Esophagus muscularis mucosa (tissue), 4 donors: Measurements from ENCODE around the gene CLEC4G.
A peak's percentile ranks its signal among the peaks of the same experiment; 100 is the strongest.

Source experiments
- CTCF ChIP-seq, 3 experiments: fragments of 200-600 bp in 2 of 3; fragments of 450-650 bp in 1 of 3; sonication (generic) in 2 of 3; IDR thresholded peaks; one replicate each; pipeline ENCODE4 v1.5.1; 2017 to 2019; ENCODE audit warnings: antibody characterized with exemption in 3 of 3, mild to moderate bottlenecking in 2 of 3, moderate library complexity in 1 of 3
- EP300 ChIP-seq: sonication (generic); formaldehyde crosslinking; IDR thresholded peaks from one replicate; pipeline ENCODE4 v1.6.1; 2017; ENCODE audit warnings: antibody characterized with exemption
- POLR2A ChIP-seq: fragments of 450-650 bp; IDR thresholded peaks from one replicate; pipeline ENCODE4 v1.6.1; 2017; ENCODE audit warnings: antibody characterized with exemption, moderate library complexity, mild to moderate bottlenecking, low read depth
- POLR2AphosphoS5 ChIP-seq, 2 donors: sonication (generic); formaldehyde crosslinking; IDR thresholded peaks; one replicate each; pipeline ENCODE4 v1.6.1; 2017; ENCODE audit warnings: antibody characterized with exemption in 2 of 2

GRCh38 chr19:7680606-7681339 is 51.1 kb downstream of the CLEC4G start, which contains the start of gene TRAPPC5:
- TF ChIP-seq CTCF (IDR thresholded peaks at IDR 0.05) (peak; percentile 99 to 100 (median 99)), EP300 (no peak), POLR2AphosphoS5 (IDR thresholded peaks at IDR 0.05) (peak; percentile 75 to 84), POLR2A (no peak)
